Measurements from ENCODE around the gene ARHGEF1. TPM values are rescaled to one million over a fixed set of nuclear protein-coding genes. Genes with fewer than 3 reads are reported as not detected.
A peak's percentile ranks its signal among the peaks of the same experiment; 100 is the strongest.

ARHGEF1 gene
- total RNA-seq, 3 donors from 2014 or later (not counting 1 experiment from before 2014, with no cell fraction given): 1,177 to 1,409 (median 1,354) TPM

GRCh38 chr19:41895745-41896580 lies 13.0 kb downstream of the ARHGEF1 start:
- Histone ChIP-seq H3K27me3 (ENCODE audit: control insufficient read depth, insufficient read depth, low read length) (no peaks in the 10 kb centered on the region), H3K36me3 (ENCODE audit: control insufficient read depth, insufficient read depth, low read length) (peaks cover 78% of the 10 kb centered on the region), H3K4me3 (ENCODE audit: low read length) (no peak overlapping the region), H3K4me1 (ENCODE audit: control insufficient read depth, insufficient read depth, low read length) (peaks cover 68% of the 10 kb centered on the region), H3K27ac (ENCODE audit: low read length) (no peak overlapping the region), H3K9me3 (ENCODE audit: control insufficient read depth, insufficient read depth, low read length) (no peaks in the 10 kb centered on the region)
- ATAC-seq (peak in 1 of 3 donors; percentile 60), DNase-seq (peak in 1 of 2 donors; percentile 54)
- peaks cover 14% of the 10 kb centered on the region for H3K36me3 Mint-ChIP-seq
- peaks cover 35 to 65% of the 10 kb centered on the region in 2 donors for H3K4me1 Mint-ChIP-seq
- TF ChIP-seq CTCF (IDR thresholded peaks at IDR 0.05): no peak
- H3K27ac Mint-ChIP-seq: peak overlapping the region; percentile 88 to 92
- peak overlapping the region; percentile 73 for H3K4me3 Mint-ChIP-seq
- no peaks in the 10 kb centered on the region for H3K9me3 Mint-ChIP-seq
- H3K27me3 Mint-ChIP-seq (ENCODE audit: low read depth in 2 of 2): no peaks in the 10 kb centered on the region
- intact Hi-C loops (cut with micrococcal nuclease): no loop called here
- WGBS (ENCODE audit: insufficient coverage): 79% methylated on average over 19 of the region's 19 CpGs

- Histone ChIP-seq H3K27ac (ENCODE audit: low read length) (no peak overlapping the region), H3K36me3 (ENCODE audit: control insufficient read depth, insufficient read depth, low read length) (peaks cover 78% of the 10 kb centered on the region), H3K9me3 (ENCODE audit: control insufficient read depth, insufficient read depth, low read length) (no peaks in the 10 kb centered on the region), H3K27me3 (ENCODE audit: control insufficient read depth, insufficient read depth, low read length) (no peaks in the 10 kb centered on the region), H3K4me1 (ENCODE audit: control insufficient read depth, insufficient read depth, low read length) (peaks cover 63% of the 10 kb centered on the region), H3K4me3 (ENCODE audit: low read length) (no peak overlapping the region)
- Mint-ChIP-seq H3K27ac (peak overlapping the region; percentile 88 to 92), H3K36me3 (peaks cover 14% of the 10 kb centered on the region), H3K27me3 (ENCODE audit: low read depth in 2 of 2) (no peaks in the 10 kb centered on the region), H3K9me3 (no peaks in the 10 kb centered on the region), H3K4me3 (peak overlapping the region; percentile 58), H3K4me1 (peaks cover 32 to 63% of the 10 kb centered on the region in 2 donors)
- no peak for TF ChIP-seq CTCF (IDR thresholded peaks at IDR 0.05)
- intact Hi-C loops (cut with micrococcal nuclease): no loop called here
- WGBS (ENCODE audit: insufficient coverage): 27% methylated on average over 1 of the region's 1 CpG
- DNase-seq (no peak), ATAC-seq (no peak)
Observed at GRCh38 chr19:41896581-41896942, 13.6 kb downstream of the ARHGEF1 start.

- Histone ChIP-seq H3K4me3 (ENCODE audit: low read length) (no peak overlapping the region), H3K4me1 (ENCODE audit: control insufficient read depth, insufficient read depth, low read length) (peaks cover 62% of the 10 kb centered on the region), H3K9me3 (ENCODE audit: control insufficient read depth, insufficient read depth, low read length) (no peaks in the 10 kb centered on the region), H3K36me3 (ENCODE audit: control insufficient read depth, insufficient read depth, low read length) (peaks cover 79% of the 10 kb centered on the region), H3K27me3 (ENCODE audit: control insufficient read depth, insufficient read depth, low read length) (no peaks in the 10 kb centered on the region), H3K27ac (ENCODE audit: low read length) (no peak overlapping the region)
- Mint-ChIP-seq H3K27ac (peak overlapping the region; percentile 71 to 92), H3K4me3 (no peak overlapping the region), H3K4me1 (peaks cover 26 to 60% of the 10 kb centered on the region in 2 donors), H3K27me3 (ENCODE audit: low read depth in 2 of 2) (no peaks in the 10 kb centered on the region), H3K36me3 (peaks cover 14% of the 10 kb centered on the region), H3K9me3 (no peaks in the 10 kb centered on the region)
- no peak for DNase-seq
- intact Hi-C loops (cut with micrococcal nuclease): no loop called here
- ATAC-seq: no peak
- 100% methylated on average over 2 of the region's 3 CpGs for WGBS (ENCODE audit: insufficient coverage)
- TF ChIP-seq CTCF (IDR thresholded peaks at IDR 0.05): no peak
Observed at GRCh38 chr19:41897181-41897580, 14.2 kb downstream of the ARHGEF1 start.

Measured in natural killer cell (primary cell).